HK-2 (cell line): ENCODE results near the gene AMN.

Experiments
- DNase-seq: peaks from one replicate; pipeline ENCODE4 v3.0.0-alpha.2; 2018; ENCODE audit not compliant: unreplicated experiment

AMN gene

GRCh38 chr14:102898776-102899515, 23.5 kb upstream of the AMN start:
- no peak for DNase-seq

GRCh38 chr14:102899516-102899900, 23.0 kb upstream of the AMN start:
- DNase-seq = no peak

- DNase-seq = no peak
Measured at GRCh38 chr14:102900631-102901571, 21.6 kb upstream of the AMN start.

GRCh38 chr14:102901633-102902032, 20.8 kb upstream of the AMN start:
- no peak for DNase-seq

GRCh38 chr14:102902086-102902485, 20.4 kb upstream of the AMN start:
- no peak for DNase-seq

GRCh38 chr14:102902523-102903247, 19.8 kb upstream of the AMN start:
- no peak for DNase-seq

- no peak for DNase-seq
Measured at GRCh38 chr14:102903248-102903888, 19.1 kb upstream of the AMN start.

- no peak for DNase-seq
Measured at GRCh38 chr14:102903889-102904512, 18.5 kb upstream of the AMN start.

- no peak for DNase-seq
Measured at GRCh38 chr14:102905116-102906108, 17.1 kb upstream of the AMN start.

- DNase-seq = no peak
Measured at GRCh38 chr14:102906616-102907302, 15.7 kb upstream of the AMN start.

GRCh38 chr14:102907303-102907844, 15.1 kb upstream of the AMN start:
- DNase-seq = no peak

GRCh38 chr14:102907980-102908730, 14.3 kb upstream of the AMN start:
- no peak for DNase-seq

- DNase-seq = no peak
Measured at GRCh38 chr14:102908766-102909455, 13.6 kb upstream of the AMN start.

GRCh38 chr14:102909462-102909861, 13.0 kb upstream of the AMN start:
- no peak for DNase-seq

- no peak for DNase-seq
Measured at GRCh38 chr14:102909911-102910310, 12.6 kb upstream of the AMN start.

- no peak for DNase-seq
Measured at GRCh38 chr14:102910442-102910841, 12.0 kb upstream of the AMN start.

GRCh38 chr14:102911541-102911951, 10.9 kb upstream of the AMN start:
- no peak for DNase-seq
